ENCODE data around the gene TRAPPC10.

- TF ChIP-seq EZH2 (IDR thresholded peaks at IDR 0.05; ENCODE audit: borderline replicate concordance, insufficient read depth, low read depth, low read length, poor library complexity, severe bottlenecking): no peak
- no peak for TF ChIP-seq CTCF (IDR thresholded peaks at IDR 0.05)
Measured at GRCh38 chr21:44082648-44083440, 70.7 kb downstream of the TRAPPC10 start.
